ENCODE data around the gene ARID1A. TPM values are rescaled to one million over a fixed set of nuclear protein-coding genes. Genes with fewer than 3 reads are reported as not detected.
A peak's percentile ranks its signal among the peaks of the same experiment; 100 is the strongest.

Gene ARID1A
- total and polyA plus RNA-seq, 2 donors (not counting 3 experiments of a cell fraction or from before 2014, with no cell fraction given), result 36.9 to 77.2 TPM

- no TSS peak for BruUV-seq (replicated peaks)
- peak; percentile 63 for FAIRE-seq
- Histone ChIP-seq H3K4me2 (ENCODE audit: insufficient read depth, low read length) (peak within 1 kb of the TSS; percentile 84), H3K27ac (ENCODE audit: insufficient read depth, low read depth, low read length) (peak within 1 kb of the TSS; percentile 69), H3K4me1 (ENCODE audit: control insufficient read depth, extremely low read depth, insufficient read depth, low read length) (peaks cover 48% of the 10 kb centered on the region), H3K4me3 (replicated peaks in 1 of 3; ENCODE audit: insufficient read depth in 1 of 3, low read depth in 1 of 3, low read length in 3 of 3) (peak within 1 kb of the TSS; percentile 51 to 76 (median 52)), H2AFZ (ENCODE audit: low read depth, low read length) (peak within 1 kb of the TSS; percentile 63), H3K79me2 (ENCODE audit: control insufficient read depth, insufficient read depth, low read length) (no peaks in the 10 kb centered on the region), H3K9me3 (replicated peaks; ENCODE audit: control insufficient read depth, insufficient read depth, low read length) (no peaks in the 10 kb centered on the region), H3K9ac (replicated peaks; ENCODE audit: extremely low read depth, insufficient read depth, low read length) (peak within 1 kb of the TSS; percentile 85), H3K36me3 (ENCODE audit: control insufficient read depth in 2 of 2, extremely low read depth in 1 of 2, insufficient read depth in 2 of 2, low read length in 2 of 2) (no peaks in the 10 kb centered on the region), H4K20me1 (replicated peaks; ENCODE audit: control insufficient read depth, extremely low read depth, insufficient read depth, low read length) (no peaks in the 10 kb centered on the region), H3K9me1 (replicated peaks; ENCODE audit: control insufficient read depth, extremely low read depth, insufficient read depth, low read length) (no peaks in the 10 kb centered on the region), H3K27me3 (ENCODE audit: control insufficient read depth in 2 of 2, insufficient read depth in 2 of 2, low read length in 2 of 2) (no peaks in the 10 kb centered on the region)
- no peak for TF ChIP-seq GATA2 (IDR thresholded peaks at IDR 0.05; ENCODE audit: insufficient read depth, insufficient read length, low read depth, low read length)
- TF ChIP-seq, protein P1, sequence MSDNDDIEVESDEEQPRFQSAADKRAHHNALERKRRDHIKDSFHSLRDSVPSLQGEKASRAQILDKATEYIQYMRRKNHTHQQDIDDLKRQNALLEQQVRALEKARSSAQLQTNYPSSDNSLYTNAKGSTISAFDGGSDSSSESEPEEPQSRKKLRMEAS (IDR thresholded peaks at IDR 0.05; ENCODE audit: insufficient read depth, insufficient read length), result no peak
- TF ChIP-seq JUN (IDR thresholded peaks at IDR 0.05; ENCODE audit: borderline replicate concordance, insufficient read depth, insufficient read length, low read depth), result no peak
- TF ChIP-seq POLR2A (IDR thresholded peaks at IDR 0.05; ENCODE audit: low read depth, low read length), result peak; percentile 91
- TF ChIP-seq CTCF (IDR thresholded peaks at IDR 0.05; ENCODE audit: extremely low read depth in 1 of 2, insufficient read depth in 1 of 2, low read depth in 1 of 2, low read length in 2 of 2), result peak in 1 of 2 donors; percentile 23
- TF ChIP-seq POLR2AphosphoS5 (IDR thresholded peaks at IDR 0.05; ENCODE audit: insufficient read depth, low read depth, low read length), result peak; percentile 88
- no peak for TF ChIP-seq MYC (IDR thresholded peaks at IDR 0.05; ENCODE audit: low read depth, low read length)
- DNase-seq (ENCODE audit: low read depth, low spot score), result peak; percentile 90
- dilution Hi-C loops (cut with MboI; ENCODE audit: extremely low pct_ligation_motif_present, low sequenced_read_pairs) (loop anchor here (5.0 kb wide), 1 partner anchor 86 kb away; no protein-coding TSS in a partner anchor), intact Hi-C loops (cut with micrococcal nuclease) (loop anchor here (2.0 kb wide), 1 partner anchor 287 kb away; no protein-coding TSS in a partner anchor)
- ChIA-PET CTCF (interaction anchor here (0.6 to 9.4 kb wide), 34 partner anchors 9 to 751 kb away, joined by 3 to 428 read pairs (median 8); partner anchors contain the start of gene ARID1A), POLR2A (interaction anchor here (0.6 to 1.0 kb wide), 3 partner anchors 64 to 272 kb away, joined by 3 to 9 read pairs (median 4); no protein-coding TSS in a partner anchor)
Observed at GRCh38 chr1:26787706-26788514, 92.1 kb downstream of the ARID1A start, which contains the start of gene PIGV. Gene PIGV, plus strand, starts transcription at chr1:26787950. Its CDS starts 2,866 bp downstream, at chr1:26790816.
